B cell (primary cell): ENCODE data around the gene ZRANB3. TPM values are rescaled to one million over a fixed set of nuclear protein-coding genes. Genes with fewer than 3 reads are reported as not detected.

ENCODE experiments used
- ATAC-seq: fragments of 200-7000 bp; cut with Tn5 transposase; one replicate; pipeline ENCODE4 v1.10.0; 2021; ENCODE audit warnings: low read depth, mild to moderate bottlenecking, moderate number of reproducible peaks, moderate library complexity
- CTCF ChIA-PET: fragments of 350-600 bp; sonication (Branson Sonifier 250); formaldehyde crosslinking; loops from one replicate; lab custom pipeline; 2021; ENCODE audit warnings: antibody characterized with exemption, inconsistent platforms; lab: Charles Lee
- POLR2A ChIA-PET: fragments of 350-600 bp; sonication (Branson Sonifier 250); formaldehyde crosslinking; loops from one replicate; lab custom pipeline; 2021; ENCODE audit warnings: antibody characterized with exemption; lab: Charles Lee
- DNase-seq: peaks from one replicate; pipeline ENCODE4 v3.0.0; 2013
- H2AFZ ChIP-seq: 2 replicates; pipeline ENCODE4 v1.6.1; 2012; ENCODE audit warnings: mild to moderate bottlenecking, low read depth, low read length; ENCODE audit not compliant: insufficient read depth, poor library complexity, severe bottlenecking
- H3K27ac ChIP-seq, 2 donors: 1 replicate in 1 of 2; 2 replicates in 1 of 2; pipeline ENCODE4 v1.5.1; 2012 to 2013; ENCODE audit warnings: low read length in 2 of 2, mild to moderate bottlenecking in 2 of 2, moderate library complexity in 1 of 2
- H3K27me3 ChIP-seq, 4 experiments: fragments of 200-600 bp in 1 of 4; sonication (generic) in 1 of 4; replicated peaks in 1 of 4; 1 replicate in 2 of 4; 2 replicates in 2 of 4; pipeline versions ENCODE4 v1.6.1 to v1.7.0; 2013 to 2016; ENCODE audit warnings: low read length in 3 of 4, mild to moderate bottlenecking in 2 of 4, mixed read lengths in 1 of 4, moderate library complexity in 1 of 4; ENCODE audit not compliant: insufficient read depth in 4 of 4, control insufficient read depth in 3 of 4; ENCODE audit errors: control extremely low read depth in 1 of 4
- H3K36me3 ChIP-seq, 2 experiments: replicated peaks in 1 of 2; 1 replicate in 1 of 2; 2 replicates in 1 of 2; pipeline versions ENCODE4 v1.6.1 to v1.7.1; 2013; ENCODE audit warnings: low read length in 1 of 2; ENCODE audit not compliant: insufficient read depth in 2 of 2, control insufficient read depth in 1 of 2; ENCODE audit errors: control extremely low read depth in 1 of 2, extremely low read depth in 1 of 2
- H3K4me1 ChIP-seq, 2 donors: fragments of 200-600 bp in 1 of 2; sonication (generic) in 1 of 2; 1 replicate in 1 of 2; 2 replicates in 1 of 2; pipeline versions ENCODE4 v1.5.1 to v1.6.1; 2013 to 2017; ENCODE audit warnings: low read length in 2 of 2; ENCODE audit not compliant: control insufficient read depth in 2 of 2, insufficient read depth in 2 of 2
- H3K4me2 ChIP-seq: replicated peaks from 2 replicates; pipeline ENCODE3; 2012; ENCODE audit warnings: mild to moderate bottlenecking, low read depth, low read length; ENCODE audit not compliant: poor library complexity, severe bottlenecking
- H3K4me3 ChIP-seq, 5 experiments: fragments of 200-600 bp in 1 of 5; sonication (generic) in 1 of 5; 1 replicate in 3 of 5; 2 replicates in 2 of 5; pipeline versions ENCODE4 v1.5.1 to v1.7.0; 2011 to 2016; ENCODE audit warnings: low read length in 4 of 5, mild to moderate bottlenecking in 4 of 5, low read depth in 2 of 5, control low read depth in 1 of 5, moderate library complexity in 1 of 5; ENCODE audit not compliant: insufficient read depth in 1 of 5; ENCODE audit errors: control extremely low read depth in 1 of 5, extremely low read depth in 1 of 5
- H3K79me2 ChIP-seq: fragments of 200-600 bp; sonication (generic); one replicate; pipeline ENCODE4 v1.6.0; 2016; ENCODE audit warnings: low read length; ENCODE audit not compliant: control insufficient read depth, insufficient read depth
- H3K9ac ChIP-seq: fragments of 200-600 bp; sonication (generic); 2 replicates; pipeline ENCODE4 v1.6.1; 2017; ENCODE audit warnings: mild to moderate bottlenecking, low read length, moderate library complexity
- H3K9me3 ChIP-seq, 3 donors: one replicate each; pipeline versions ENCODE4 v1.6.1 to v1.7.1; 2013; ENCODE audit warnings: low read length in 2 of 3; ENCODE audit not compliant: control insufficient read depth in 2 of 3, insufficient read depth in 1 of 3; ENCODE audit errors: control extremely low read depth in 1 of 3
- H4K20me1 ChIP-seq: 2 replicates; pipeline ENCODE4 v1.6.0; 2012; ENCODE audit warnings: mild to moderate bottlenecking, low read length; ENCODE audit not compliant: insufficient read depth, control insufficient read depth, poor library complexity, severe bottlenecking
- H3K27ac Mint-ChIP-seq: one replicate; pipeline ENCODE4 v1.8.0; 2021; ENCODE audit warnings: mixed read lengths
- H3K27me3 Mint-ChIP-seq: one replicate; pipeline ENCODE4 v1.8.0; 2021; ENCODE audit warnings: mixed read lengths
- H3K4me1 Mint-ChIP-seq: one replicate; pipeline ENCODE4 v1.8.0; 2021; ENCODE audit warnings: mixed read lengths
- H3K4me3 Mint-ChIP-seq: one replicate; pipeline ENCODE4 v1.8.0; 2021; ENCODE audit warnings: mixed read lengths
- H3K9me3 Mint-ChIP-seq: one replicate; pipeline ENCODE4 v1.8.0; 2022; ENCODE audit warnings: mixed read lengths; ENCODE audit not compliant: insufficient read depth
- CTCF ChIP-seq: fragments of 200-600 bp; IDR thresholded peaks from one replicate; pipeline ENCODE4 v1.8.0; 2022; ENCODE audit warnings: antibody characterized with exemption, mild to moderate bottlenecking
- EZH2 ChIP-seq: IDR thresholded peaks from 2 replicates; pipeline ENCODE4 v1.6.1; 2012; ENCODE audit warnings: borderline replicate concordance, low read depth, mild to moderate bottlenecking, moderate library complexity, low read length; ENCODE audit not compliant: insufficient read depth, poor library complexity, severe bottlenecking
- WGBS: methylation state at CpG from one replicate; pipeline ENCODE4 v1.1.5; 2013; ENCODE audit warnings: missing lambda C conversion rate; ENCODE audit not compliant: insufficient coverage; 5-methylcytosine and 5-hydroxymethylcytosine counted together
- intact Hi-C: fragments of 100-400 bp; cut with micrococcal nuclease; formaldehyde crosslinking; loops from one replicate; pipeline ENCODE4 v1.10.0; 2022
- polyA plus RNA-seq: library from polyadenylated mRNA; depleted of rRNA; stranded (reverse); fragments of >200 nt; gene quantifications from 2 replicates; pipeline ENCODE4 v1.2.3, GENCODE V29; 2012
- total RNA-seq, 2 donors: library from RNA; stranded (reverse); fragments of 120-200 nt in 1 of 2; gene quantifications; 1 replicate in 1 of 2; 2 replicates in 1 of 2; pipeline versions ENCODE4 v1.2.3 to v1.2.4, GENCODE V29; 2013 to 2022

The ZRANB3 gene
- total and polyA plus RNA-seq, 2 donors (not counting 1 experiment from before 2014, with no cell fraction given) = 2.4 to 9.8 TPM

DNA sequence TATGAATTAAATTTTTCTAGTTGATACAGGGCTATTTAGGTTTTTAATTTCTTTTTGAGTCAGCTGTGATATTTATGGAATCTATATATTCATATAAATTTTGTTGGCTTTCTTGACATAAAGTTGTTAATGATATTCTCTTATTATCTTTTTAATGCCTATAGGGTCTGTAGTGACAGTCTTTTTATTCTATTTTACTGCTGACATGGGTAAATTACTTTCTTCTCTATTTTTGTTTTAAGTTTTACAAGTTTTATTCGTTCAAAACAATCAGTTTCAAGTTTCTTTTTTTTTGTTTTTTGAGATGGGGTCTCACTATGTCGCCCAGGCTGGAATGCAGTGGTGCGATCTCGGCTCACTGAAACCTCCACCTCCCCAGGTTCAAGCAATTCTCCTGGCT lies 226.3 kb downstream of the ZRANB3 start:
- ChIA-PET CTCF (no interaction called here), POLR2A (no interaction called here)
- Mint-ChIP-seq H3K27me3 (no peaks in the 10 kb centered on the region), H3K27ac (no peak overlapping the region), H3K9me3 (peaks cover 2% of the 10 kb centered on the region), H3K4me1 (no peaks in the 10 kb centered on the region), H3K4me3 (no peak overlapping the region)
- ATAC-seq = no peak
- intact Hi-C loops = no loop called here
- Histone ChIP-seq H3K36me3 (no peaks in the 10 kb centered on the region), H3K4me2 (no peak overlapping the region), H3K4me1 (no peaks in the 10 kb centered on the region), H3K9me3 (peaks cover 0 to 17% (median 6%) of the 10 kb centered on the region in 3 donors), H3K27ac (no peak overlapping the region), H3K79me2 (no peaks in the 10 kb centered on the region), H2AFZ (no peak overlapping the region), H3K9ac (no peak overlapping the region), H3K27me3 (no peaks in the 10 kb centered on the region), H3K4me3 (no peak overlapping the region), H4K20me1 (no peaks in the 10 kb centered on the region)
- WGBS = no CpG with 5 or more reads among the region's 4 CpGs
- no peak for TF ChIP-seq CTCF
- TF ChIP-seq EZH2 = no peak
- DNase-seq = no peak

DNA sequence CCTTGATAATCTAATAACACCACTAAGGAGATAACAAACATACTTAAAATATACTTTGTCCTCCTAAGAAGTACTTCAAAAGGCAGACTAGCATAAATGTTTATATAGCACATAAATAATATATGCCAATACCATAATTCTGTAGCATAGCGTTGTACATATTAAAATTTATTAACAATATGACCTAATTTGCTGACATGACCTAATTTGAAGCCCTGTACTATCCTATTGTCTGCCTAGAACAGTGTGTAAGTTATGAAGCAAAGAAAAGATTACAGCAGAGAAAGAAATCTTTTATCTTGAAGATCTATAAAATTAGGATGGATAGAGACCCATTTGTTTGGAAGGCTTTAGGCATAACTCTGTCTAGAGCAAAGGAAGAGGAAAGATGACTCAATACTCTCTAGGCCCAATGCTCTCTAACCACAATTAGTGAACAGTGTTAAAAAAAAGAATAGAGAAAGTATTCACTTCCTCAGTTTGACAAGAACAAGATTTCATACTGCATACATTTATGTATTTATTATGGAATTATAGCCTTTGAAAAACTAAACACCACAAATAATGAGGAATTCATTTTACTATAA lies 231.3 kb downstream of the ZRANB3 start:
- no peaks in the 10 kb centered on the region for H3K27me3 ChIP-seq
- no peaks in the 10 kb centered on the region for H3K27me3 Mint-ChIP-seq
- no peak overlapping the region for H3K9ac ChIP-seq
- H3K36me3 ChIP-seq = no peaks in the 10 kb centered on the region
- H3K4me2 ChIP-seq = no peak overlapping the region
- H3K4me1 Mint-ChIP-seq = no peaks in the 10 kb centered on the region
- H2AFZ ChIP-seq = no peak overlapping the region
- CTCF ChIA-PET = no interaction called here
- WGBS = no CpG with 5 or more reads among the region's 1 CpG
- H3K4me3 ChIP-seq = no peak overlapping the region
- H3K9me3 ChIP-seq = peaks cover 0 to 12% (median 0%) of the 10 kb centered on the region in 3 donors
- ATAC-seq (no peak), DNase-seq (no peak)
- H3K27ac Mint-ChIP-seq = no peak overlapping the region
- POLR2A ChIA-PET = no interaction called here
- peaks cover 3% of the 10 kb centered on the region for H3K9me3 Mint-ChIP-seq
- intact Hi-C loops = no loop called here
- no peaks in the 10 kb centered on the region for H3K79me2 ChIP-seq
- H4K20me1 ChIP-seq = no peaks in the 10 kb centered on the region
- no peak overlapping the region for H3K4me3 Mint-ChIP-seq
- no peak overlapping the region for H3K27ac ChIP-seq
- no peak for TF ChIP-seq CTCF
- TF ChIP-seq EZH2 = no peak
- no peaks in the 10 kb centered on the region for H3K4me1 ChIP-seq
